Type B pancreatic cell (in vitro differentiated cells): ENCODE results near the gene MROH8. TPM values are rescaled to one million over a fixed set of nuclear protein-coding genes. Genes with fewer than 3 reads are reported as not detected.

ENCODE experiments used
- DNase-seq: peaks from one replicate; pipeline ENCODE4 v3.0.0; 2021; ENCODE audit warnings: mixed read lengths; ENCODE audit not compliant: unreplicated experiment; ENCODE audit errors: extremely low spot score
- H3K27ac Mint-ChIP-seq: 2 replicates; pipeline ENCODE4 v1.8.0; 2021; ENCODE audit warnings: mild to moderate bottlenecking, mixed read lengths
- H3K27me3 Mint-ChIP-seq: 2 replicates; pipeline ENCODE4 v1.8.0; 2021; ENCODE audit warnings: mixed read lengths
- H3K36me3 Mint-ChIP-seq: 2 replicates; pipeline ENCODE4 v1.8.0; 2021; ENCODE audit warnings: mixed read lengths
- H3K4me1 Mint-ChIP-seq: one replicate; pipeline ENCODE4 v1.8.0; 2021; ENCODE audit warnings: mixed read lengths; ENCODE audit not compliant: unreplicated experiment
- H3K4me3 Mint-ChIP-seq: 2 replicates; pipeline ENCODE4 v1.8.0; 2021; ENCODE audit warnings: mild to moderate bottlenecking, mixed read lengths
- H3K9me3 Mint-ChIP-seq: 2 replicates; pipeline ENCODE4 v1.8.0; 2021; ENCODE audit warnings: mixed read lengths
- CTCF ChIP-seq: fragments of 200-600 bp; sonication (generic); conservative IDR thresholded peaks from 2 replicates; pipeline ENCODE4 v1.5.0; 2021; ENCODE audit warnings: antibody characterized with exemption, mild to moderate bottlenecking
- long read RNA-seq: library from polyadenylated mRNA; unstranded; transcript quantifications from one replicate; pipeline ENCODE4 v2.0.0, GENCODE V29; 2020
- total RNA-seq: library from RNA; stranded (reverse); gene quantifications from 2 replicates; pipeline ENCODE4 v1.2.1, GENCODE V29; 2021; ENCODE audit warnings: low replicate concordance

Gene MROH8
- 2.5 and 4.8 TPM in 2 replicates for total RNA-seq
- long read RNA-seq: 0 reads

- no peak for TF ChIP-seq CTCF
- H3K27ac Mint-ChIP-seq: peak within 1 kb of the TSS; percentile 99
- H3K27me3 Mint-ChIP-seq: no peaks in the 10 kb centered on the region
- peak; percentile 98 for DNase-seq
- peak within 1 kb of the TSS; percentile 90 for H3K4me3 Mint-ChIP-seq
- H3K36me3 Mint-ChIP-seq: peaks cover 7% of the 10 kb centered on the region
- peaks cover 21% of the 10 kb centered on the region for H3K4me1 Mint-ChIP-seq
- H3K9me3 Mint-ChIP-seq: no peaks in the 10 kb centered on the region
Observed at GRCh38 chr20:37178839-37179682, at the start of gene MROH8, which contains the start of gene RPN2. Gene MROH8 (minus strand): TSS chr20:37179548. Gene RPN2 (plus strand): TSS chr20:37179330. CDS start chr20:37179357, 27 bp downstream.

GRCh38 chr20:37228656-37229055 is 49.3 kb upstream of the MROH8 start:
- TF ChIP-seq CTCF: no peak
- peaks cover 5% of the 10 kb centered on the region for H3K4me1 Mint-ChIP-seq
- no peak overlapping the region for H3K27ac Mint-ChIP-seq
- DNase-seq: no peak
- H3K9me3 Mint-ChIP-seq: no peaks in the 10 kb centered on the region
- H3K27me3 Mint-ChIP-seq: no peaks in the 10 kb centered on the region
- H3K4me3 Mint-ChIP-seq: no peak overlapping the region
- H3K36me3 Mint-ChIP-seq: peaks cover 52% of the 10 kb centered on the region

- Mint-ChIP-seq H3K36me3 (peaks cover 50% of the 10 kb centered on the region), H3K4me1 (peaks cover 5% of the 10 kb centered on the region), H3K27ac (no peak overlapping the region), H3K27me3 (no peaks in the 10 kb centered on the region), H3K4me3 (no peak overlapping the region), H3K9me3 (no peaks in the 10 kb centered on the region)
- TF ChIP-seq CTCF: no peak
- no peak for DNase-seq
Observed at GRCh38 chr20:37228082-37228481, 48.7 kb upstream of the MROH8 start.

- no peaks in the 10 kb centered on the region for H3K27me3 Mint-ChIP-seq
- no peak for TF ChIP-seq CTCF
- H3K4me3 Mint-ChIP-seq: no peak overlapping the region
- H3K36me3 Mint-ChIP-seq: peaks cover 45% of the 10 kb centered on the region
- no peak overlapping the region for H3K27ac Mint-ChIP-seq
- no peaks in the 10 kb centered on the region for H3K4me1 Mint-ChIP-seq
- no peak for DNase-seq
- H3K9me3 Mint-ChIP-seq: no peaks in the 10 kb centered on the region
Observed at GRCh38 chr20:37226889-37227288, 47.5 kb upstream of the MROH8 start.

GRCh38 chr20:37225146-37225545 is 45.8 kb upstream of the MROH8 start:
- Mint-ChIP-seq H3K27ac (no peak overlapping the region), H3K36me3 (peaks cover 41% of the 10 kb centered on the region), H3K4me3 (no peak overlapping the region), H3K4me1 (peaks cover 5% of the 10 kb centered on the region), H3K27me3 (no peaks in the 10 kb centered on the region), H3K9me3 (no peaks in the 10 kb centered on the region)
- no peak for DNase-seq
- TF ChIP-seq CTCF: no peak
